GM21367 (cell line): Measurements from ENCODE around the gene ZC3H14.

Source experiments
- ATAC-seq: cut with Tn5 transposase; IDR thresholded peaks from one replicate; pipeline ENCODE4 v1.9.1; 2021; ENCODE audit not compliant: unreplicated experiment

The ZC3H14 gene

DNA sequence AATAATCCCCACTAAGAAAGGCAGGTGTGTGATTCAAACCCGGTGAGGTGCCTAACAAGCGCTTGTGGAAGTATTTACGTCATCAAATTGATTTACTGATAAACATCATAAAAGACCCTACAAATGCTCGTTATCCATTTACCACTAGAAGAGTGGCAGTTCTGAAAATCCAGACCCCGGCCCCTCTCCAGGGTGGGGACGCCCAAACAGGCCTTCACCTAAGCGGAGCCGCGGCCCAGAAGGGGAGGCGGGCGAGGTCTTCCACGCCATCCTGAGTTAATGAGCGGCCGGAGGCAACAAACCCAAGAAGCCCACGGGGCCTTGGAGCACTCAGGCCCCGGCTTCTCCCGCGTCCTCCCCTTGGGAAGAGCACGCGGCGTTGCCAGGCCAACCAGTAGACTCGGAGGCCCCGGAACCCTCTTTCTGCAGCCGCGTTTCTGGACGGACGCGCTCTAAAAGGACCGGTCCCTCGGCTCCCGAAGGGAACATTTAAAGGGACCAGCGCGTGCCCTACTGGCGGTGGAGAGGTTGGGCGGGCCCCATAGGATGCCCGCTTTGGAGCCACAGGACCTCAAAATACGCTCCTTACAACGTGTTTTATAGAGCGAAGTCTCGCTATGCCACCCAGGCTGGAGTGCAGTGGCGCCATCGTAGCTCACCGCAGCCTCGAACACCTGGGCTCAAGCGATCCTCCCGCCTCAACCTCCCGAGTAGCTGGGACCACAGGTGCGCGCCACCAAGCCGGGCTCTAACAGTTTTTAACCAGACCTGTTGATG lies 11.6 kb upstream of the ZC3H14 start:
- ATAC-seq: peak; percentile 58

DNA sequence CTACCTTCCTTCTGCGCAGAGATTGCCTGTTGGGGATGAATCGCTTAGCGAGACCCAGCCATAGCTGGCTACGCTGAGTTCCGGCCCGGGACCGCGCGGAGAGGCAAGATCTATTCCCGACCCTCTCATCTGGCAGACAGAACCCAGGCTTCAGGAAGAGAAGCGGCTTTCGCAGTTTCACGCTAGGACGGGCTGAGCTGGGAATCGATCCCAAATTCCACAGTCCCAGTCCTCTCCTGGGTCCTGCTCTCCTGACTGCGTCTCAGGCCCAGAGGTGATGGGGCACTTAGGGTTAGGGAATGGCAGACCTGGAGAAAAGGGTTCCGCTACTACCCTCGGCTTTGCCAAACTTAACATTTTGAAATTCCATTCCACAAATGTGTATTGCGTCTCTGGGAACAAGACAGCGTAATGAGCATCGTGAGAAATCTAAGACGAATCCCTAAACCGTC lies 10.8 kb upstream of the ZC3H14 start:
- no peak for ATAC-seq

DNA sequence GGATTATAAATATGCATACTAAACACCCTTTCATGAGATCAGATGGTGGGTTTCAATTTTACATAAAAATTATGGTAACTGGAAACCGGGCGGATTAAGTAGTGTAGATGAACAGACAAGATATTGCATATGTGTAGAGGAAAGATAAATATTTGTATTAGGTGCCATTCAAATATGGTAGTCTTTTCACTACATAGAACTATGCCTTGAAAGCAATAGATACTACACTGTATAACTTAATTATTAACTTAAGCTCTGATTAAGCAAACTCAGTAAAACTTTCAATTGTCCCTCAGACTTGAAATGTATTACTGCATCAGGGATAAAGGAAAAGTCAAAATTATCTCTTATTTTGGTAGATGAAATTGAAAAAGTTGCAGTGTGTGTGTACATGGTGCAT lies 10.0 kb upstream of the ZC3H14 start:
- no peak for ATAC-seq

DNA sequence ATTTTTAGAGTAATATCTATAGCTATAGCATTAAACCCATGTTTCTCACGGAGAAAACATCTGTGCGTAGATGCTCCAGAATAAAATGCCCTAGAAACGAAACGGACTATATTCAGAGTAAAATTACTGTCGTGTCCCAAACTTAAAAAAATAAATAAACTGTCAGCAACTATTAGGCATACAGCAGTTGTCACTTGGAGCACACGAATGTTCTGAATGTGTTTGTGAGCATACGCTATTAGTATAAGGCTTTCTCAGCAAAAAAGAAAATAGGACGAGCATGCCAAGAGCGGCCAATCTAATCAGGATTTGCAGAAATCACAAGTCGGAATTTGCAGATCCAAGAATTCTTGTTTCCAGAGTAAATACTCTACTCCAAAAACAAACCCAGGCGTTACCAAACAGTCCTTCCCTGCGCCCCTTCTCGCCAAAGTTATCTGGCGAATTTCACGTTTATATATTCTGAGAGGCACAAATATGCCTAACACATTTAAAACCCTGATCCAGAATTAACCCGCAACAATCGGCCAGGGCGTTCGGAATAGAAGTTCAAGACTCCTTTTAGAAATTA lies 8.9 kb upstream of the ZC3H14 start:
- no peak for ATAC-seq

DNA sequence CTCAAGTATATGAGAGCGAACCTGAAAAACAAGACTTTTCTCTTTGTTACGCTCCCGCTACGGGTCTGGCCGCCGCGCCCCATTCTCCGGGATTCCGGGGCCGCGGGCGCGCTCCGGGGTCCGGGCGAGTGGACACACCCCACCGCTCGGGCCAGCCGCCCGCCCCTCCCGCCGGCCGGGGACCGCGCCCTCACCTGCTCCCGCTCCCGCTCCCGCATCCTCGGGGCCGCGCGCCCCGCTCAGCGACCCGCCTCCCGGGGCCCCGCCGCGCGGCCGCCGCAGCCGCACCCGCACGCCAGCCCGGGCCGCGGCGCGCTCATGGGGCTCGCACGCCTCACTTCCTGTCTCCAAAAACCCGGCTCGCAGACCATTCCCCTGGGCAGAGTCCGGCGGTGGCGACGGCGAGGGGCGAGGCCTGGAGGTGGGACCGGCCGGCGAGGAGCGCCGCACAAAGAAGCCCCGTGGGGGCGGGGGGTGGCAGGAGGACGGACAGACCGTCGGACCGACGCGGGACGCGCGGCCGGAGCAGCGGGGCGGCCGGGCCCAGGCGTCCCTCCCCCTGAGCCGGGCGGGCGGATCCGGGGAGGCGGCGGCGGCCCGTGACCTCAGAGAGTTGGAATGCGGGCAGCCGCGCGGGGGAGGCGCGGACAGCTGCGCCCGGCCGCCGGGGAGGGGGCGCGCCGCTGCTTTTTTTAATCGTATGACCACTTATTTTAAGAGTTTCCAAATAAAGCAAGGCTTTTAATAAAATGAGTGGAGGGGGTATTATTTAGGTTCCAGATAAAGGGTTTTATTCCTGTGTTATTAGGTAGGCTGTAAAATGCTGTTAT lies 8.2 kb upstream of the ZC3H14 start, which contains the start of gene PTPN21:
Gene PTPN21, minus strand, starts transcription at position 551 of the 830 bp plus-strand sequence. CDS start 4,590 bp downstream, outside the sequence.
- ATAC-seq: no peak

DNA sequence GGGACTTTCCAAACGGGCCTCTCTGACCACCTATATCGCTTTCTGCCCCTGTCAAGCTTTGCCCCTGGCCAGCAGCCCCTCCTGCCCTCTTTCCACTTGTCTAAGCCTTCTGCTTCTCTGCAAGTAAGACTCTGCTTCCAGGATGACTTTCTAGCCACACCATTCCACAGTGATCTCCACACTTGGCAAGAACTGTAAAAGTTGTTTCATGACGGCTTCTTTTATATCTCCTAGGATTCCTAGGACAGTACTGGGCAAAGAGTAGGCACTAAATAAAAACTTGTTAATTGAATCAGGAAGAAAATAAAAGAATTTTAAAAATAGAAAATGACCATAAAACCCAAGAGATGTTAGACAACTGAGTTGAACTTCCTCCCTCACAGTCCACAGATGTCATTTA lies 6.3 kb upstream of the ZC3H14 start:
- ATAC-seq: no peak

DNA sequence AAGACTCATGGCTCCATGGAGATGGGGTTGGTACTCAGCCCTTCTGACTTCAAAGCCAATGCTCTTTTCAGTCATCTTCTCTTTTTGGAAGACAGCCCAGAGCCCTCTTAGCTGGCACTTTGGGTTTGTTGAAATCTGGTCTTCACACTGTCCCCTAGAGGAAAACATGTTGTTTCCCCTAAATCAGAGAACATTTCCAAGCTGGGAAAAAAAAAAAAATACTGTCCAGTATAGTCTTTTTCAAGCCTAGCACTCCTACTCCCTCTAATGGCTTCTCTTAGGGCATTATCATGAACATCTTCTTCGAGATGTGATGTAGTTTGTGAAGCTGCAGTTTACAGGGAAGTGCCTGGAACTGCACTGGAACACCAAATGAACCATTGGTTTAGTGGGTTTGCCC lies 3.0 kb upstream of the ZC3H14 start:
- no peak for ATAC-seq

DNA sequence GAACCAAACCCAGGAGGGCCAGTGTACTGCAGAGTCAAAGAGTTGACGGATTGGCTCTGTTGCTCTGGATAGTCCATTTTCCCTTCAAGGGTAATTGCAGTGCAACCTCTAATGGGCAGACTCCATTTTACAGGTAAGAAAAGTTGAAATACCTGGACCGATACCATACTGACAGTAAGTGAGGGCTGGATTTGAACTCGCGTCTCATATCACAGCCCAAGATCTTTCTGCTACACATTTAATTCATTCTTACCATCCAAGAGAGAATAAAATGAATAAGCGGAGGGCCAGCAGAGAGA lies 356 bp upstream of the ZC3H14 start:
- no peak for ATAC-seq

DNA sequence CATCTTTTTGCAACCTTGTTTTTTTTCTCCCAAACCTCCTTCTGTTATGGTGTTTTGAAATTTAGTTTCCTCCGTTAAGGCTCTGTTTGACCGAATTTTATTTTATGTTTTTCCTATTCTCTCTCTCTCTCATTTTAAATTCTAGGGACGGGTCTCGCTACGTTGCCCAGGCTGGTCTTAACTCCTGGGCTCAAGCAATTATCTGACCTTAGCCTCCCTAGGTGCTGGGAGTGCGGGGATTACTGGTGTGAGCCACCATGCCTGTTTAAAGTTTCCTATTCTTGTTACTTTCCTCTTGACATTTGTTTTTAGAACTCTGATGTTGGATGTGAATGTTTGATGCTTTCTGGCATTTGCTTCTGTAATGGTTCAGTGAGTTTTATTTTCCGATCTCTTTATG lies 1.0 kb downstream of the ZC3H14 start:
- no peak for ATAC-seq

DNA sequence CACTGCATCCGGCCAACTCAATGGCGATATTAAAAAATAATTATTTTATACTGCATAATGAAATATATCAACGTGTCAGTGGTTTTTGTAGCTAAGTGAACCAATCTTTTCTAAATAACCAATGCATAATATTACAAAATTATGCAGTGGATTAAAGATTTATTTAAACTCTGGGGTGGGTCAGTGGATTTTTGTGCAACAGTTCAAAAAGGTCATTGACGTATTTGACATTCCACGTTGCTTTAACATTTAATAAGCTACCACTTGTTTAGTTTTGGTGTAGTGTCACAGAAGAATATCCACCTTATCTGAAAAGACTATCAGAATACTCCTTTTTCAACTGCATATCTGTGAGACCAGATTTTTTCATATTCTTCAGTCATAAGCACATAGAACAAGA lies 2.6 kb downstream of the ZC3H14 start:
- no peak for ATAC-seq

DNA sequence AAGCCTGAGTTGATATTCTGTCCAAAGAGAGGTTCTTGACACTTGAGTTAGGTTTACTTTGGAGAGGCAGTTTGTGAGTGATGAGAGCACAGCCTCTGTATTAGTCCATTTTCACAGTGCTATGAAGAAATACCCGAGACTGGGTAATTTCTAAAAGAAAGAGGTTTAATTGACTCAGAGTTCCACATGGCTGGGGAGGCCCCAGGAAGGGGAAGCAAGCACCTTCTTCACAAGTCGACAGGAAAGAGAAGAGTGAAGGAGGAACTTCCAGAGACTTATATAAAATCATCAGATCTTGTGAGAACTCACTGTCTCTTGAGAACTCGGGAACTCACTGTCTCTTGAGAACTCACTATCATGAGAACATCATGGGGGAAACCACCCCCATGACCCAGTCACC lies 5.4 kb downstream of the ZC3H14 start:
- ATAC-seq: no peak

DNA sequence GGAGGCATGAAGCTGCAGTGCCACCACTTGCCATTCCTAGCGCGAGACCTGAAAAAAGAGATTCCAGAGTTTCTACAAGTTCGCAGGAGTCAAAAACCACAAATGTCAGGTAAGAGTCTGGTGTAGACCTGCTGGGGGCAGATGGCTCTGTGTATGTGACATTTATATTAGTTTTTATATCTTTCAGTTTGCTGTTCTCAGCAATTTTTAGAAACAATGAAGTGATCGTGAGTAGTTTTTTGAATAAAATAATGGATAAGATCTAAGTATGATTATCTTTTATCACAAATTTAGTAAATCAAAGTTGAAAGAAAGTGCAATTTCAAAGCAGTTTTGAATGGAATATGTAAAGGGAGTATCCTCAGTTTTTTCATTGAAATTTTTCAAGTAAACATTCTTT lies 9.3 kb downstream of the ZC3H14 start:
- ATAC-seq: no peak

DNA sequence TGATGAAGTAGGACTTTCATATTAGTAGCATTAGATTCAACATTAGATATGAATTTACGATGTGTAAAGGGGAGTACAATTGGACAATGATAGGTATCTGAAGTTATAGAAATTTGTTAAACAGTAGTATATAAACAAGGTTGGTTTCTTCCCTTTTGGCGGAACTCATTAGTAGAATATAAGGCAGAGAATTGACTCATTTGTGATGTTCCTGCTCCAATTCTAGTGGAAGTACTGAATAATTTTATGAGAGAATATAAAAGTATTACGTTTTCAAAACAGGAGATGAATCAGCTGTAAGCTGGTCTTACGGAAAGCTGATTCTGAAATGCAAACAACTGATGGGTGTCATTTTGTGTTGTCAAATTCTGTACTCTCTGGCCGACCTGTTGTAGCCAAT lies 13.4 kb downstream of the ZC3H14 start:
- no peak for ATAC-seq

DNA sequence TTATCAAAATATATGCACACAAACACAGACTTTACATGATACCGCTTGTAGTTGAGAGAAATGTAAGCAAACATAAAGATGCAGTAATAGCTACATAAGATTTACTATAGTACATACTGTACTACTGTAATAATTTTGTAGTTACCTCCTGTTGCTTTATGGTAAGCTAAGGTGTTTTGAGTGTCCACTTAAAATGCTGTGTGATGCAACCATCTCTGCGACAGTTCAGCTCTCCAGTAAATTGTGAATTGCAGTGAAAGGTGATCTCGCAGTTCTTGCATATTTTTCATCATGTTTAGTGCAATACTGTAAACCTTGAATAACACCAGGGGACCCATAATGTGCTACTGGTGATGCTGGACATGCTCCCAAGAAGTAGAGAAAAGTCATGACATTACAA lies 21.6 kb downstream of the ZC3H14 start:
- ATAC-seq: no peak

DNA sequence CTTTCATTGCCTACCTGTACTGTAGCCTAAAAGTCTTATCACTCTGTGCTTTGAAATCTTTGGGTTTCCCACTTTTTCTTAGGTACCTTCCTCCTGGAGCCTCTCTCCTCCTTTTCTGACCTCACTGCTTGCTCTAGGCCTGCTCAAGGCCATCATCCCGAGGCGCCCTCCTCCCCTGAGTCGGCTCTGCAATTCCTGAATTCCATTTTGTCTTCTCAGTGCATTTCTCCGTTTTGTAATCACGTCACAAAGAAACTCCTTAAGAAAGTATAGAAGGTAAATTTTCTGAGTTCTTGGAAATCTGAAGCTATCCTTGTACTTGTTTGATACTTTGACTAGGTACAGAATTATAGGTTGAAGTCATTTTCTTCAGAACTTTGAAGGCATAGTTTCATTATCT lies 25.2 kb downstream of the ZC3H14 start:
- no peak for ATAC-seq

DNA sequence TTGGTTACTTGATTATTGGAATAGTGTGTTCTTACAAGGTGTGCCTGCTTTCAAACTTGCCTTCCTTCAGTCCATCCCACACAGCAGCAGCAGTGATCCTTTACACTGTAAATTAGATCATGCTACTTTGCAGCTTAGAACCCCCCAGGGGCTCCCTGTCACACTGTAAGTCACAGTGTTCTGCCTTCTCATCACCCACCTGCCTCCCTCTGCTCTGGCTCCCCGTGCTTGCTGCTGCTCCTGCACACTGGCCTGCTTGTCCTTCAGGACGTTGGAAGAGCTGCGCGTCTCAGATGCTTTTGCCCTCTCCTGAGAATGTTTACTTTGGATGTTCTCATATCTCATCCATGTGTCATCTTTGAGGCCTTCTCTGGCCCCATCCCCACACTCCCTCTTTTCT lies 27.3 kb downstream of the ZC3H14 start:
- ATAC-seq: no peak

DNA sequence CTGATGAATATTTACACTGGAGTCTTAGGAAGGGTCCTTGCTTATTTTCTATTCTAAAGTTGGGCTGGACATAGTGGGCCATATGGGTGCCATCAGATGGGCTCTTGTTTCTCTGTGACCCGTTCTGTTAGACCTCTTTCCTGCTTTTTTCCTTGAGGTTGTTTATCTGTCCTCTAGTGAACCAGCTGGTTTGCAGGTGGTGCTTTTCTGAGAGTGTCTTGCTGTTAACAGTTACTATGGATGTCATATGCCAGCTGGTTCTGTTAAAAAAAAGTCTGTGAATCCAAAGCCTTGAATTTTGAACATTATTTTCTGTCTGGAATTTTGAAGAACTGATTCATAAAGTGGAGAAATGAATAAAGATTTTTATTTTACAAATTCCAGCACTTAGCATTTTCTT lies 29.2 kb downstream of the ZC3H14 start:
- ATAC-seq: no peak

DNA sequence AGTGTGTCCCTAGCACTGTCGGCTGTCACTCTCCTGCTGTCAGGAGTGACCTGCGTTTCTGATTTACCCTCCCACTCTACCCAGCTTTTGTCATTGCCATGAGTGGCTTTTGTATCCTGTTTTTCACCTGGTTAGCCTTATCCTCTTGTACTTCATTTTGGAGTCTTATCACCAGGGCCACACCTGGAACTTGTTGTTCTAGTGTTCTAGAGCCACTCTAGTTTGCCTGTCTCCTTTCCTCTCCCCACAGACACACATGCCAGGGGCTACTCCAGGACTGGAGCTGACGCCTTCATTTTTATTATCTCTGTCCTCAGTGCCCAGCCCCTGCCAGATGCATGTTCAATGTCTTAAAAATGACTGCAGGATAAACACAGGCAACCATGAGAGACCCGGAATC lies 34.2 kb downstream of the ZC3H14 start:
- ATAC-seq: no peak

DNA sequence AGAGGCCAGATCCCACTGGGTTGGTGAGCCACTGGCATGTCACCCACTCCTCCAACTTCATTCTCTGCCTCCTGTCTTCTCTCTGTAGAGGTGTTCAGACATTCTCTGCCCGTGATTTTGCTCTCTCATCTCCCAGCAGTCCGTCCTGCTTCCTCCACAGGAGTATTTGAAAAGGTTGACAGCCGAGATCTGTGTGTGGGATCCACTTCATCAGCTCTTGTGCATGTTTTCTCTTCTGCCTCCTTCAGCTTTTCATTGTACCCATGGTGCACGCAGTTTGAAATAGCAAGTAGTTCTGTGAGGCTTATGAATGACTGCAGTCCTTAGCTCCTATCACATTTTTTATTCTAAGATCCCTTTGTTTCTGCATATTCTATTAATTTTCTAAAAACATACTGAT lies 34.8 kb downstream of the ZC3H14 start:
- no peak for ATAC-seq

DNA sequence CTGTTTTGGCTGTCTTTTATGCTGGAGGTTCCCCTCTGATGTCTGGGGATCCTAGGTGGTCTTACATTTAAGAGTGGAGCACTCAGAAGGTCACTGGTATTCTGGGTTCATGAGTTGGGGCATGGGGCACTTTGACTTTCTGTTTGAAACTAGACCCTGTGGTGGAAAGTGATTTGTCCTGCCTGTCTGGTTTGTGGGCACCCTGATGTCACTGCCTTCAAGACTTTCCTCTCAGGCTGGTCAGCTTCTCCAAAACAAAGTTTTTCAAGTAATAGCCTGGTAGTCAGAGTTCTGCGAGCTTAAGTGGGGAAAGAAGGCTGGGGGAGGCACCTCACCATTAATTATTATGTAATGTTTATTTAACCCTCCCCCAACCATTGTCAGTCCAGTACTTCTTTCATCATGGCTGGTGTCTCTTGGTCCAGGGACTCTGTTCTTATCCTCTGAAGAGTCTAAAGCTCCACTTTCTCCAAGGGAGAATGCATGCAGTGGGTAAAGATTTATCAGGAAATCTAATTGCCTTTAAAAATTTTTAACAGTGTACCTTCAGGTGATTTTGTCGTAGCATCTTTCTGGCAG lies 35.3 kb downstream of the ZC3H14 start:
- no peak for ATAC-seq

DNA sequence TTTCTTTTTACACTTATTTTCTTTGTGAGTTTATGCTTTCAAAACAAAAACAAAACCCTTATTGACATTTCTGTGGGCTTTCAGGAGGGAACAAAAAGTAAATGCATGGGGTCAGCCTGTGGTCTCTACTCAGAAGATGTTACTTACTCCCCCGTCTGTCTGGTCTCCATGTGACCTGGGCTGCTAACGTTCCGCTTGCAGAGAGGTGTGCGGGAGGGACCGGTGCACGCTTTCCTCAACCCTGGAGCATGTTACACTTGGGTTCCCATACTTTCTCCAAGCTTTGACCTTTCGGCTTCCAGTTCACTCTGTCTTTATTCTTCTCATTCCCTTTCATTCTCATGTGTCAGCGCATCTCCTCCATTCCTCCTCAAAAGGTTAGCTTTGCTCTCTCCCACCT lies 36.5 kb downstream of the ZC3H14 start:
- no peak for ATAC-seq
